ENCODE data around the gene KCNG2.
"Not testable (repeated sequence)": the region's sequence is repeated elsewhere in the genome, so short reads cannot be mapped to it uniquely, and the experiment has no call there.

Gene KCNG2

DNA sequence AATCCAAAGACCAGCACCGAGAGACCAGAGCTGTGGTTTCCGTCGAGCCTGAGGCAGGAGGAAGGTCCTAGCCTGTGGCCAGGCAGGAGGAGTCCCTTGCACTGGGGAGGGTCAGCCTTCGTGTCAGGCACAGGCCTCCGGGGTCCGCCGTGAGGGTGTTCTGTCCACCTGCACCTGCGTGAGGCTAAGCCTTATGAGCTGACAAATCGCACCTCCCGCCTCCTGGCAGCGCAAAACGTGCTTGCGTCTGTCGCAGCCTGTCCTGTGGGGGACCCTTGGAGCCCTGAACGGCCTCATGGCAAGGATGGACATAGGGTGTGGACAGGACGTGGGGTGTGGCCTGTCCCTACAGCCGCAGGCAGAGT is 73.3 kb downstream of the KCNG2 start:
- no peak for DNase-seq (ENCODE audit: low spot score)

GRCh38 chr18:79871481-79872091 is 73.8 kb downstream of the KCNG2 start:
- DNase-seq (ENCODE audit: low spot score) = no peak

GRCh38 chr18:79872527-79873444 is 75.0 kb downstream of the KCNG2 start:
- peak; percentile 7 for DNase-seq (ENCODE audit: low spot score)

- peak; percentile 27 for DNase-seq (ENCODE audit: low spot score)
These were observed 75.8 kb downstream of the KCNG2 start for GRCh38 chr18:79873449-79874110.

DNA sequence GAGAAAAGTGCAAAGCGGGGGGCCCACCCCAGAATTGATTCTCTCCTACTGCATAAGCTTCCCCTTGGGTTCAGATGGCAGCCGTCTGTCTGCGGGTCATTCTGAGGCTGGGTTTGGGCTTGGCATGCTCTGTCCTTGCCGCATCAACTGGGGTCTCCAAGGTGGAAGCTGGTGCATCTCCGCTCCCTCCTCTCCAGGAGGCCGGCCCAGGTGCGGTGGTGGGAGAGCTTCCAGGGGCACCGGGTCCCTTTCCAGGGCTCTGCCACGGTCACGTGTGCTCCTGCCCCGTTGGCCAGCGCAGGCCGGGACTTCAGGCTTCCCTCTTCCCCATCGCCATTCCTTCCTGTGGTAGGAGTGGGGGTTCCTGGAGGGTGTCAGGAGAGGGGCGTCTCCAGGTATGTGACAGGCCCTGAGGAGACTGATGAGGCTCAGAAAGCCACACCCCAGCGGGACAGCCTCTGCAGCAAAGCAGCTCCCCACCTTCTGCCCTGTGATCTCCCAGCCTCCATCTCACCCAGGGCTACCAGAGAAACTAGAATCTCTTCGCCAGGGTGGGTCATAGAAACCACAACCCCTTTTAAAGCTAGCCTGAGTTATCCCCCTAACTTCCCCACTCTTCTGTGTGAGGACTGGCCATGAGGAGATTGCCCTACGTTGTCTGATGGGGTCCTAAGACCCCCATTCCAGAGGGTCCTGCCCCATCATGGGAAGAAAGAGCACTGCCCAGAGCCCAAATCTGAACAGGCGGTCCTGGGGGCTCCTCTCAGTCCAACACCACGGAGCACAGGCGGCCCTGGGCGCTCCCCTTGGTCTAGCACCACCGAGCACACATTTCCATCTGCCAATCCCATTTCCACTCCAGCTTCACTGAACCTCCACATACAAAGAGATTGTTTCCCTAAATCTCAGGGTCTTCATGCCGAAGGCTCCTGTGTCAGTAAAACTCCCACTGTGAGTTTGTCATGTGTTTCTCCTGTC is 77.1 kb downstream of the KCNG2 start:
- peak; percentile 9 for DNase-seq (ENCODE audit: low spot score)

GRCh38 chr18:79875531-79875919 is 77.8 kb downstream of the KCNG2 start:
- peak; percentile 8 for DNase-seq (ENCODE audit: low spot score)

- DNase-seq (ENCODE audit: low spot score) = no peak
These were observed 78.3 kb downstream of the KCNG2 start for GRCh38 chr18:79875931-79876461.

DNA sequence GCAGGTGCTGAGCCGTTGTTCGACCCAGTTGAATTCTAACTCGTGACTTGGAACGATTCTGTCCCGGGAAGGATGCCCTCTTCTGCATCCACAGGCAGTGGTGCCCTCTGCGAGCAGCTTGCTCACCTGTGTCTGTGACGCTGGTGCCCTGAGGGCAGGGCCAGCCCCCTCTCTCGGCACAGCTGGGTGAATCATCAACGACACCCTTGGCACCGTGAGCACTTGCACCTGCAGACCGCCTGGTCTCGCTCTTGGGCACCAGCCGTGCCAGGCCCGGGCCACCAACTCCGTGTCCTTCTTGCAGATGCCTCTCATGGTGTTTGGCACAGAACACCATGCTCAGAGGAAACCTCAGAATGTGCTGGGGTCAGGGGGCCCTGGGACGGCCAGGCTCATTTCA is 78.8 kb downstream of the KCNG2 start:
- DNase-seq (ENCODE audit: low spot score) = no peak

DNA sequence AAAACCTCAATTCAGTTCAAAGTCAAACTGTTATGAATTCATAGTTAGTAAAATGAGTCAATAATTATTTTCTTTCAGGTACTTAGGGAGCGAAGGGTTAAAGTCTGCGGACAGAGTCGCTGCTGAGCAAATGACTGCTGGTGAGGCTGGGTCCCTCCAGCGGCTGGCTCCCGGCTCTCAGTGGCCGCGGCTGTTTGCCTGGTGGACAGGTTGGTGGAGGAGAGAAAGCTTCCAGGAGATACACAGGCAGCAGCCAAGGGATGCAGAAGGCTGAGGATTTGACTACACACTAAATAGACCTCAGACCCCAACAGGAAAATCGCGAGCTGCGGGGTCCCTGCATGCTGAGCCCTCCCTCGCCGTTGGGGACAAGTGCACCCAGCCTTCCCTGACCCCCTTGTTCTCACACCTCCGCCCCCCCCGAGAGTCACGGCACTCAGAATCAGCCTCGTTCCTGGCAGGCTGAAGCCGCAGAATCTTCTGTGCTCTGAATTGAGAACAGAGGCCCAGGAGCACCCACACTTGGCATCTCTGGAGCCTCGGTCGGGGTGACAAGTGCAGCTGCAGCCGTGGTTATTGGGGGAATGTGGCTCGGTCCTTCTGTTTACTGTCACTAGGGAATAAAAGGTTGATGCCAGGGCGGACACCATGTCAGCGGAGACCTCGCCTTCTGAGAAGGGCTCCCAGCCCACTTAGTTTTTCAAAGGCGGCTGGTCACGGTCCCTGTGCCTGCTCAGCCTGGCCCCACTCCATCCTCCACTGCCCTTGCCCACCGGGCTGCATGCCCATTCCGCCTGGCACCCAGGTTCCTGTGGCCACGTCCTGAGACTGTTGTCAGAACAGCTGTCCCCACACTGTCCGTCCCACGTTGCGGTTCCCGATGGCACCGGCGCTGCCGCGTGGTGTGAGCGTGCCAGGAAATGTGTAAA is 79.7 kb downstream of the KCNG2 start:
- DNase-seq (ENCODE audit: low spot score) = peak; percentile 64

DNA sequence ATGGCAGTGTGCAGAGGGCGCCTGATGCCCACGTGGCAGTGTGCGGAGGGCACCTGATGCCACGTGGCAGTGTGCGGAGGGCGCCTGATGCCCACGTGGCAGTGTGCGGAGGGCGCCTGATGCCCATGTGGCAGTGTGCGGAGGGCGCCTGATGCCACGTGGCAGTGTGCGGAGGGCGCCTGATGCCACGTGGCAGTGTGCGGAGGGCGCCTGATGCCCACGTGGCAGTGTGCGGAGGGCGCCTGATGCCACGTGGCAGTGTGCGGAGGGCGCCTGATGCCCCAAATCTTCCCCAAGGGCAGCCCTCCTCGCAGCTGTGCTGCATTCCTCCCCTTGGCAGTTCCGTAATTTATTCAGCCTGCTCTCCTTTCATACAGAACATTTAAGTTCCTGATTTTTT is 80.5 kb downstream of the KCNG2 start:
- not testable (repeated sequence) for DNase-seq (ENCODE audit: low spot score)

DNA sequence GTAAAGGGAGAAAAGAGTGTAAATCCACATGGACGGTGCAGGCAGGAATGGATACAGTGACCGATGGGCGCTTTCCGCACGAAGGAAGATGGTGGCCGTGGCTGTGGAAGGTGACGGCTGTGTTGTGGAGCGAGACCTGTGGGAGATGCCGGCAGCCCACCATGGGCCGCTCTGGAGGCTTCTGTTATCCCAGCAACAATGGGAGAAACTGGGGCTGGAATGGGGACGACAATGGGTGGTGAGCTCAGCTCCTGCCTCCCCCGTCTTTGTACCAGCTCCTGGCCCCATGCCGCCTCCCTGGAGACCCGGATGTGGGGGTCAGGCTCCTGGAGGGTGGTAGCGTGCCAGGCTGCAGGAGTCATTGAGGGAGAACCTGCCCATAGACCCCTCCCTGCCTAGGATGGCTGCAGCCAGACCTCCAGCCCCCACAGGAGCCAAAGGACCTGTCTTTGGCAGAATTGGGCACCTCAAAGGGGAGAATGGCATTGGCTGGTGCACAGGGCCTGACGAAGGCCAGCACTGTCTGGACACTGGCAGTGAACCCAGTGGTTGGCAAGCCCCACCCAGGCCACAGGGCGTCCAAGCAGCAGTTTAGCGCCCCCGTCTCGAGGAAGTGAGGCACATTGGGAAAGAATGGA is 81.1 kb downstream of the KCNG2 start:
- DNase-seq (ENCODE audit: low spot score) = no peak

DNA sequence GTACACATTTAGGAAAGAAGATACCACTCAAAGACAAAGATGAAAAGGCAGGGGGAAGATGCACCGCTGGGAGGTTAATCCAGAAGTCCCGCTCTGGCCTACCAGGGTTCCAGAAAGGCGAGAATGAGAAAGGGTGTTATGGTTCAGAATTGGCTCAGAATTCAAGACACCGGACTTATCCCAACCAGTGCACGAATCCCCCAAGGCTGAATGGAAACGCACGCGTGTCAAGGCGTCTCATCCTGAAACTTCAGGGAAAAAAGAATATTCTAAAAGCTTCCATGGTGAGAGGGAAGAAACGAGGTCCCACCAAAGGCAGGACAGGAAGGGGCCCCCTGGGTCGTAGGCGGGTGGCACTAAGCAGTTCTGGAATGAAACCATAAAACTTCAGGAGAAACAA is 81.8 kb downstream of the KCNG2 start:
- no peak for DNase-seq (ENCODE audit: low spot score)

DNA sequence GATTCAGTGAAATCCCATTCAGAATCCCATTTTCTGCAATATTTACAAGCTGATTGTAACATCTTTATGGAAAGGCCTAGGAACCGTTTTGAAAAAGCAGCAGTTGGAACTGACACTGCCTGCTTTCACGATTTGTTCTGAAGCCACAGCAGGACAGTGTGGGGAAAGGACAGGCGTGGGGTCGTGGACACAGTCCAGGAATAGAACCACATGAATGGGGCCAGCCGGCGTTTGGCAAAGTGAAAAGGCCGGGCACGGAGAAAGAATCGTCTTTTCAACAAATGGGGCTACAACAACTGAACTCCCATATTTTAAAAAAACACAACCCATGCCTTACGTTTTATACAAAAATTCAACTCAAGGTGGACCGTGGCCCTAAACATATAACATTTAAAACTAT is 84.0 kb downstream of the KCNG2 start:
- no peak for DNase-seq (ENCODE audit: low spot score)

DNA sequence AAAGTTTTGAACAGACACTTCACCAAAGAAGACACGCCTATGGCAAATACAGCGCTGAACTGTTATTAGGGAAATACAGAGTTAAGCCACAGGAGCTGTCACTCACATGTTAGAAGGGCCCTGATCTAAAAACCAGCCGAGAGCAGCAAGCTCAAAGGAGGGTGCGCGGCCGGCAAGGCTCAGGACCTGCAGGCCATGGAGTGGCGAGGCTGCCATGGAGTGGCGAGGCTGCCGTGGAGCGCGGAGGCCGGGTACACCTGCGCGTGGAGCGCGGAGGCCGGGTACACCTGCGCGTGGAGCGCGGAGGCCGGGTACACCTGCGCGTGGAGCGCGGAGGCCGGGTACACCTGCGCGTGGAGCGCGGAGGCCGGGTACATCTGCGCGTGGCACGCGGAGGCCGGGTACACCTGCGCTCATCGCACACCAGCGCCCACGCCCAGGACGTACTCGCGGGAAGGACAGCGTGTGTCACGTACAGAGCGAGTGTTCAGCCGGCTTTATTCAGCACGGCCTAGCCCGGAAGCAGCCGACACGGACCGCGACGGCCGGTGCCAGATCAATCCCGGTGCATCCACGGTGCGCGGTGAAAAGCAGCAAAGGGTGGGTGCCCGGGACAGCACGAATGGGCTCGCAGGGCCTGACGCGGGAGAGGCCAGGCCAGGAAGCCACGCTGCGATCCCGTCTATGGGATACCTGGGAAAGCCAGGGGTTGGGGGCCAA is 84.9 kb downstream of the KCNG2 start:
- DNase-seq (ENCODE audit: low spot score) = peak; percentile 6

GRCh38 chr18:79883461-79884293 is 85.9 kb downstream of the KCNG2 start:
- DNase-seq (ENCODE audit: low spot score) = peak; percentile 6

DNA sequence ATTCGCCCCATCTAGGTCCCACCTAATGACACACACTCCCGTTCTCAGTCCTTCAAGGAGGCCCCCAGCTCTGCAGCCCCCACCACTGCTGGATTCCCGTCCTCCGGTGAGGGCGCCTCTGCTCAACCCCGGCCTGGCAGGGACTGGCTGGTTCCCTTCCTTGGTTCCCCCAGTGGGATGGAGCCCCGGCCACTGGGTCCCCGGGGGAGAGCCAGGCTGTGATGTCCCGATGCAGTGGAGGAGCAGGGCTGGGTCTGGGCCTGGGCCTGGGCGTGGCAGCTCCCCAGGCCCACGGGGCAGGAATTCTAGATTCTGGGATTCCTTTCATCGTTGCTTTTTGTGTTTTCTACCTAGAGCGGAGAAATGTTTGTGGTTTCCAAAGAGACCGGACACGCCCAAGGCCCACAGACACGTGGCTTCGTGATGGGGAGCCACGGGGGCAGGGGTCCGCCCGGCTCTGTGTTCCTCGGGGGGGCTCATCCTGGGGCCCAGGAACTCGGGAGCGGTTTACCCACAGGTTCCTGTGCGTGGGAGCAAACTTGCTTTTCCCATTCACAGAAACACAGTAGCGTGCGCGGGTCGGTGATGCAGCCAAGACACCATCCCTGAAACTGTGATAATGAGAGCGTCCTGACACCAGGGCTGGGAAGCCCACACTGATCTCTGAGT is 86.7 kb downstream of the KCNG2 start:
- no peak for DNase-seq (ENCODE audit: low spot score)

GRCh38 chr18:79884963-79885728 is 87.4 kb downstream of the KCNG2 start:
- DNase-seq (ENCODE audit: low spot score) = peak; percentile 27
